ENCODE data around the gene MUC20. TPM values are rescaled to one million over a fixed set of nuclear protein-coding genes. Genes with fewer than 3 reads are reported as not detected.

Gene MUC20
- total RNA-seq, 1 experiment from 2014 or later = 176 TPM

DNA sequence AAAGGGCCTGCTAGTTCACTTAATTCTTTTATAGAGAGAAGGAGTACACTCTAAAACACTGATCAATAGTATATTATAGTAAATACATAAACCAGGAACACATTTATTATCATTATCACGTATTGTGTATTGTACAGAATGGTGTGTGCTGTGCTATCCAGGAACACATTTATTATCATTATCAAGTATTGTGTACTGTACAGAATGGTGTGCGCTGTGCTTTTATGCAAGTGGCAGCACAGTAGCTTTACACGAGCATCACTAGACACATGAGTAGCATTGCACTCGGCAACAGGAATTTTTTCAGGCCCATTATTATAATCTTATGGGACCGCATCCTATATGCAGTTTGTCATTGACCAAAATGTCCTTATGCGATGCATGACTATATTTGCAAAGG is 20.9 kb upstream of the MUC20 start:
- H3F3A ChIP-seq (ENCODE audit: insufficient read depth, low read depth) = peaks cover 80% of the 10 kb centered on the region
- peaks cover 15% of the 10 kb centered on the region for H3K36me3 ChIP-seq (ENCODE audit: low read depth)
- H3K9me3 ChIP-seq (ENCODE audit: insufficient read depth, low read depth) = no peaks in the 10 kb centered on the region
- peak overlapping the region; percentile 90 for H3K27ac ChIP-seq
- no peak overlapping the region for H3K4me3 ChIP-seq
- peaks cover 39% of the 10 kb centered on the region for H3K4me1 ChIP-seq (replicated peaks; ENCODE audit: insufficient read depth)
- peak in 1 of 2 experiments; percentile 24 for DNase-seq
- no peaks in the 10 kb centered on the region for H3K79me2 ChIP-seq (ENCODE audit: low read depth)
- H3K27me3 ChIP-seq (ENCODE audit: insufficient read depth, low read depth) = no peaks in the 10 kb centered on the region
- ChIA-PET CTCF (no interaction called here), POLR2A (ENCODE audit: unreplicated experiment) (interaction anchor here (0.9 kb wide), 1 partner anchor 12 kb away, joined by 4 read pairs; no protein-coding TSS in a partner anchor)
- H4K20me1 ChIP-seq (ENCODE audit: insufficient read depth) = no peaks in the 10 kb centered on the region
- intact Hi-C loops (cut with micrococcal nuclease; ENCODE audit: unreplicated experiment) = no loop called here
- H2AFZ ChIP-seq = no peak overlapping the region
- no peaks in the 10 kb centered on the region for H3K9me2 ChIP-seq (ENCODE audit: insufficient read depth)
- peak overlapping the region; percentile 60; the same call in 1 of the 2 replicates for H3K4me2 ChIP-seq
- no TSS peak for BruUV-seq (replicated peaks)
- no peak for TF ChIP-seq EZH2 (IDR thresholded peaks at IDR 0.05; ENCODE audit: low read depth)
- TF ChIP-seq, protein P1, sequence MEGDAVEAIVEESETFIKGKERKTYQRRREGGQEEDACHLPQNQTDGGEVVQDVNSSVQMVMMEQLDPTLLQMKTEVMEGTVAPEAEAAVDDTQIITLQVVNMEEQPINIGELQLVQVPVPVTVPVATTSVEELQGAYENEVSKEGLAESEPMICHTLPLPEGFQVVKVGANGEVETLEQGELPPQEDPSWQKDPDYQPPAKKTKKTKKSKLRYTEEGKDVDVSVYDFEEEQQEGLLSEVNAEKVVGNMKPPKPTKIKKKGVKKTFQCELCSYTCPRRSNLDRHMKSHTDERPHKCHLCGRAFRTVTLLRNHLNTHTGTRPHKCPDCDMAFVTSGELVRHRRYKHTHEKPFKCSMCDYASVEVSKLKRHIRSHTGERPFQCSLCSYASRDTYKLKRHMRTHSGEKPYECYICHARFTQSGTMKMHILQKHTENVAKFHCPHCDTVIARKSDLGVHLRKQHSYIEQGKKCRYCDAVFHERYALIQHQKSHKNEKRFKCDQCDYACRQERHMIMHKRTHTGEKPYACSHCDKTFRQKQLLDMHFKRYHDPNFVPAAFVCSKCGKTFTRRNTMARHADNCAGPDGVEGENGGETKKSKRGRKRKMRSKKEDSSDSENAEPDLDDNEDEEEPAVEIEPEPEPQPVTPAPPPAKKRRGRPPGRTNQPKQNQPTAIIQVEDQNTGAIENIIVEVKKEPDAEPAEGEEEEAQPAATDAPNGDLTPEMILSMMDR (conservative IDR thresholded peaks at IDR 0.05) = no peak

DNA sequence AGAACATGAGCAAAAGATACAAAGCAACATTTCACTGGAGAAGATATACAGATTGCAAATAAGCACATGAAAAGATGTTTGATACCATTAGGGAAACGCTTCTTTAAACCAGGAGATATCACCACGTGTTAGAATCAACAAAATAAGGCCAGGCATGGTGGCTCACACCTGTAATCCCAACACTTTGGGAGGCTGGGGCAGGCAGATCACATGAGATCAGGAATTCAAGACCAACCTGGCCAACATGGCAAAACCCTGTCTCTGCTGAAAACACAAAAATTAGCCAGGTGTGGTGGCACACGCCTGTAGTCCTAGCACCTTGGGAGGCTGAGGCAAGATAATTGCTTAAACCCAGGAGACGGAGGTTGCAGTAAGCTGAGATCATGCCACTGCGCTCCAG is 20.5 kb upstream of the MUC20 start:
- Histone ChIP-seq H3K4me3 (no peak overlapping the region), H3K36me3 (ENCODE audit: low read depth) (peaks cover 11% of the 10 kb centered on the region), H3K27me3 (ENCODE audit: insufficient read depth, low read depth) (no peaks in the 10 kb centered on the region), H3K9me2 (ENCODE audit: insufficient read depth) (no peaks in the 10 kb centered on the region), H3K27ac (no peak overlapping the region), H3F3A (ENCODE audit: insufficient read depth, low read depth) (peaks cover 81% of the 10 kb centered on the region), H3K79me2 (ENCODE audit: low read depth) (no peaks in the 10 kb centered on the region), H2AFZ (no peak overlapping the region), H3K4me2 (no peak overlapping the region), H3K9me3 (ENCODE audit: insufficient read depth, low read depth) (no peaks in the 10 kb centered on the region), H4K20me1 (ENCODE audit: insufficient read depth) (no peaks in the 10 kb centered on the region), H3K4me1 (replicated peaks; ENCODE audit: insufficient read depth) (peaks cover 39% of the 10 kb centered on the region)
- ChIA-PET POLR2A (ENCODE audit: unreplicated experiment) (no interaction called here), CTCF (no interaction called here)
- intact Hi-C loops (cut with micrococcal nuclease; ENCODE audit: unreplicated experiment) = no loop called here
- TF ChIP-seq, protein P1 (conservative IDR thresholded peaks at IDR 0.05) = no peak
- no peak for TF ChIP-seq EZH2 (IDR thresholded peaks at IDR 0.05; ENCODE audit: low read depth)
- no TSS peak for BruUV-seq (replicated peaks)
- DNase-seq = no peak

DNA sequence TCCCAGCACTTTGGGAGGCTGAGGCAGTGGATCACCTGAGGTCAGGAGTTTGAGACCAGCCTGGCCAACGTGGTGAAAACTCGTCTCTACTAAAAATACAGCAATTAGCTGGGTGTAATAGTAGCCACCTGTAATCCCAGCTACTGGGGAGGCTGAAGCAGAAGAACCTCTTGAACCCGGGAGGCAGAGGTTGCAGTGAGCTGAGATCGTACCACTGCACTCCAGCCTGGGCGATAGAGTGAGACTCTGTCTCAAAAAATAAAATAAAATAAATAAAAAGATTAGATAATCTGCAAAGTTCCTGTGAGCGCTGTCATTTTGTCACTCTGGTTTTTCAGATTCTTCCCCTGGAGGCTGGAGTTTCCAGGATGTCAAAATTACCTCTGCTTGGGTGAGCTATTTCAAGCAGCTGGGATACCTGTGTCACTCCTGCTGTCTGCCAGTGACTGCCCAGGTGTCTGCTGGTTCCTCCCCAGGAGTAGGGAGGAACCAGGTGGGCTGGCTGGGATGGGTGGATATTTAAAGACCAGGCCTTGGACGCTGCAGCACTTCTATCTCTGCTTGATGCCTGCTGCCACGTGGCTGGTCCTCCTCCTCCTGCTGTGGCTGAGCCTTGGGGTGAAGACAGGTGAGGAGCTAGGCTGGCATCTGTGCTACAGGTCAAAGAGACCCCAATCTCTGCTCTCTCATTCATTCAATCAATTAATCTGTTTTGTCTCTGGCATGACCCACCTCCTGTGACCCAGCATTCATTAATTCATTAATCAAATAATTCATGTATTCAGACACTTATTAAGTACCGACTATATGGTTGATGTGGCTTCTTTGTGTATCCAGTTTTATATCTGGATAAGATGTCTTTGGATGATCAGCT is 19.5 kb upstream of the MUC20 start:
- BruUV-seq (replicated peaks) = no TSS peak
- no peak overlapping the region for H2AFZ ChIP-seq
- H3K36me3 ChIP-seq (ENCODE audit: low read depth) = peaks cover 6% of the 10 kb centered on the region; the same call in 1 of the 2 replicates
- no peaks in the 10 kb centered on the region for H3K79me2 ChIP-seq (ENCODE audit: low read depth)
- no peak overlapping the region for H3K4me3 ChIP-seq
- ChIA-PET CTCF (no interaction called here), POLR2A (ENCODE audit: unreplicated experiment) (no interaction called here)
- H3K27me3 ChIP-seq (ENCODE audit: insufficient read depth, low read depth) = no peaks in the 10 kb centered on the region
- no peak overlapping the region for H3K4me2 ChIP-seq
- intact Hi-C loops (cut with micrococcal nuclease; ENCODE audit: unreplicated experiment) = no loop called here
- H3K4me1 ChIP-seq (replicated peaks; ENCODE audit: insufficient read depth) = peaks cover 36% of the 10 kb centered on the region
- no peak overlapping the region for H3K27ac ChIP-seq
- peak in 1 of 2 experiments; percentile 40 for DNase-seq
- H4K20me1 ChIP-seq (ENCODE audit: insufficient read depth) = no peaks in the 10 kb centered on the region
- peaks cover 71% of the 10 kb centered on the region for H3F3A ChIP-seq (ENCODE audit: insufficient read depth, low read depth)
- no peaks in the 10 kb centered on the region for H3K9me3 ChIP-seq (ENCODE audit: insufficient read depth, low read depth)
- no peaks in the 10 kb centered on the region for H3K9me2 ChIP-seq (ENCODE audit: insufficient read depth)
- no peak for TF ChIP-seq EZH2 (IDR thresholded peaks at IDR 0.05; ENCODE audit: low read depth)
- TF ChIP-seq, protein P1 (conservative IDR thresholded peaks at IDR 0.05) = no peak
